Mononuclear cell (primary cell): Measurements from ENCODE around the gene KMT5B. TPM values are rescaled to one million over a fixed set of nuclear protein-coding genes. Genes with fewer than 3 reads are reported as not detected.

Source experiments
- H3K27me3 ChIP-seq: 2 replicates; pipeline ENCODE4 v1.6.0; 2011; ENCODE audit warnings: low read length, control low read depth; ENCODE audit not compliant: insufficient read depth
- H3K4me1 ChIP-seq: 2 replicates; pipeline ENCODE4 v1.5.1; 2011; ENCODE audit warnings: mild to moderate bottlenecking, low read length, control low read depth; ENCODE audit not compliant: insufficient read depth
- H3K4me3 ChIP-seq: 2 replicates; pipeline ENCODE4 v1.5.1; 2011; ENCODE audit warnings: mild to moderate bottlenecking, low read length, moderate library complexity
- H3K9me3 ChIP-seq: 2 replicates; pipeline ENCODE4 v1.5.1; 2011; ENCODE audit warnings: low read depth, mild to moderate bottlenecking, control low read depth, low read length
- total RNA-seq: library from RNA; depleted of rRNA; stranded (reverse); fragments of >200 nt; gene quantifications from one replicate; pipeline ENCODE4 v1.2.3, GENCODE V29; 2012

KMT5B gene
- total RNA-seq, 1 donor, result 20.0 TPM

- Histone ChIP-seq H3K4me3 (no peak overlapping the region), H3K4me1 (peaks cover 19% of the 10 kb centered on the region), H3K9me3 (no peaks in the 10 kb centered on the region), H3K27me3 (no peaks in the 10 kb centered on the region)
Observed at GRCh38 chr11:68148071-68148805, 64.9 kb downstream of the KMT5B start.

- no peaks in the 10 kb centered on the region for H3K27me3 ChIP-seq
- H3K4me3 ChIP-seq, result no peak overlapping the region
- H3K4me1 ChIP-seq, result peaks cover 27% of the 10 kb centered on the region
- no peaks in the 10 kb centered on the region for H3K9me3 ChIP-seq
Observed at GRCh38 chr11:68146704-68147474, 66.2 kb downstream of the KMT5B start.

GRCh38 chr11:68146010-68146540 is 67.0 kb downstream of the KMT5B start:
- H3K4me3 ChIP-seq, result no peak overlapping the region
- H3K27me3 ChIP-seq, result no peaks in the 10 kb centered on the region
- peaks cover 36% of the 10 kb centered on the region for H3K4me1 ChIP-seq
- H3K9me3 ChIP-seq, result no peaks in the 10 kb centered on the region

- H3K4me1 ChIP-seq, result peaks cover 40% of the 10 kb centered on the region
- H3K9me3 ChIP-seq, result no peaks in the 10 kb centered on the region
- no peaks in the 10 kb centered on the region for H3K27me3 ChIP-seq
Observed at GRCh38 chr11:68145120-68145866, 67.8 kb downstream of the KMT5B start.

GRCh38 chr11:68143310-68143689 is 69.8 kb downstream of the KMT5B start:
- H3K4me1 ChIP-seq, result peaks cover 40% of the 10 kb centered on the region
- H3K9me3 ChIP-seq, result no peaks in the 10 kb centered on the region
- no peaks in the 10 kb centered on the region for H3K27me3 ChIP-seq
- no peak overlapping the region for H3K4me3 ChIP-seq

More at GRCh38 chr11:68145120-68145866, 67.8 kb downstream of the KMT5B start:
- no peak overlapping the region for H3K4me3 ChIP-seq

GRCh38 chr11:68142441-68143309 is 70.4 kb downstream of the KMT5B start:
- no peaks in the 10 kb centered on the region for H3K9me3 ChIP-seq
- H3K4me3 ChIP-seq, result no peak overlapping the region
- no peaks in the 10 kb centered on the region for H3K27me3 ChIP-seq
- H3K4me1 ChIP-seq, result peaks cover 40% of the 10 kb centered on the region

GRCh38 chr11:68142028-68142412 is 71.1 kb downstream of the KMT5B start:
- H3K4me3 ChIP-seq, result no peak overlapping the region
- H3K4me1 ChIP-seq, result peaks cover 40% of the 10 kb centered on the region
- H3K9me3 ChIP-seq, result no peaks in the 10 kb centered on the region
- no peaks in the 10 kb centered on the region for H3K27me3 ChIP-seq

- Histone ChIP-seq H3K4me1 (peaks cover 38% of the 10 kb centered on the region), H3K4me3 (no peak overlapping the region), H3K9me3 (no peaks in the 10 kb centered on the region)
Observed at GRCh38 chr11:68141246-68142027, 71.7 kb downstream of the KMT5B start.

GRCh38 chr11:68140496-68141245 is 72.4 kb downstream of the KMT5B start:
- no peaks in the 10 kb centered on the region for H3K27me3 ChIP-seq
- peaks cover 30% of the 10 kb centered on the region for H3K4me1 ChIP-seq
- H3K4me3 ChIP-seq, result no peak overlapping the region
- H3K9me3 ChIP-seq, result no peaks in the 10 kb centered on the region

More at GRCh38 chr11:68141246-68142027, 71.7 kb downstream of the KMT5B start:
- no peaks in the 10 kb centered on the region for H3K27me3 ChIP-seq

GRCh38 chr11:68138237-68138636 is 74.9 kb downstream of the KMT5B start:
- Histone ChIP-seq H3K27me3 (no peaks in the 10 kb centered on the region), H3K9me3 (no peaks in the 10 kb centered on the region), H3K4me3 (no peak overlapping the region), H3K4me1 (peaks cover 21% of the 10 kb centered on the region)

GRCh38 chr11:68137833-68138232 is 75.3 kb downstream of the KMT5B start:
- peaks cover 21% of the 10 kb centered on the region for H3K4me1 ChIP-seq
- H3K27me3 ChIP-seq, result no peaks in the 10 kb centered on the region
- no peaks in the 10 kb centered on the region for H3K9me3 ChIP-seq
- no peak overlapping the region for H3K4me3 ChIP-seq

GRCh38 chr11:68136866-68137265 is 76.2 kb downstream of the KMT5B start:
- H3K27me3 ChIP-seq, result no peaks in the 10 kb centered on the region
- H3K4me1 ChIP-seq, result peaks cover 12% of the 10 kb centered on the region
- no peaks in the 10 kb centered on the region for H3K9me3 ChIP-seq
- H3K4me3 ChIP-seq, result no peak overlapping the region

- no peaks in the 10 kb centered on the region for H3K4me1 ChIP-seq
Observed at GRCh38 chr11:68135161-68135560, 77.9 kb downstream of the KMT5B start.

More at GRCh38 chr11:68135161-68135560, 77.9 kb downstream of the KMT5B start:
- Histone ChIP-seq H3K9me3 (no peaks in the 10 kb centered on the region), H3K27me3 (no peaks in the 10 kb centered on the region), H3K4me3 (no peak overlapping the region)
